HG03064 (cell line): Measurements from ENCODE around the gene BLACAT1.
"Not testable (repeated sequence)": the region's sequence is repeated elsewhere in the genome, so short reads cannot be mapped to it uniquely, and the experiment has no call there.

Experiments used
- ATAC-seq: cut with Tn5 transposase; IDR thresholded peaks from one replicate; pipeline ENCODE4 v1.9.1; 2021; ENCODE audit warnings: low read depth; ENCODE audit not compliant: unreplicated experiment

The BLACAT1 gene

GRCh38 chr1:205442051-205442725, 13.7 kb downstream of the BLACAT1 start:
- no peak for ATAC-seq

DNA sequence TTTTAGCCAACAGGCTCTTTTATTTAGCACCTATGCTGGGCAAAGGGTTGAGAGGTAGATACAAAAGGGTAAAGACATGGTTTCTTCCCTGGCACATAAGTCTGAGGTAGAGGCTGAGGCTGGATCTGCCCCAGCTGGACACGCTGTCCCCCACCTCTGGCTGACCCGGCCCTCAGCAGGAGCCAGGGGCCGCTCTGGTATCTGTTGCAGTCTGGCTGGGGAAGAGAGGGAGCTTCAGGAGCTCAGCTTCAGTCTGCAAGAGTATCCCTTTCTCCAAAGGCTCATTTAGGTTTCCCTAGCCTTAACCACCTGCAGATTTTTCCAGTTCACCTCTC, 14.2 kb downstream of the BLACAT1 start:
- ATAC-seq: no peak

GRCh38 chr1:205441318-205441633, 14.6 kb downstream of the BLACAT1 start:
- no peak for ATAC-seq

DNA sequence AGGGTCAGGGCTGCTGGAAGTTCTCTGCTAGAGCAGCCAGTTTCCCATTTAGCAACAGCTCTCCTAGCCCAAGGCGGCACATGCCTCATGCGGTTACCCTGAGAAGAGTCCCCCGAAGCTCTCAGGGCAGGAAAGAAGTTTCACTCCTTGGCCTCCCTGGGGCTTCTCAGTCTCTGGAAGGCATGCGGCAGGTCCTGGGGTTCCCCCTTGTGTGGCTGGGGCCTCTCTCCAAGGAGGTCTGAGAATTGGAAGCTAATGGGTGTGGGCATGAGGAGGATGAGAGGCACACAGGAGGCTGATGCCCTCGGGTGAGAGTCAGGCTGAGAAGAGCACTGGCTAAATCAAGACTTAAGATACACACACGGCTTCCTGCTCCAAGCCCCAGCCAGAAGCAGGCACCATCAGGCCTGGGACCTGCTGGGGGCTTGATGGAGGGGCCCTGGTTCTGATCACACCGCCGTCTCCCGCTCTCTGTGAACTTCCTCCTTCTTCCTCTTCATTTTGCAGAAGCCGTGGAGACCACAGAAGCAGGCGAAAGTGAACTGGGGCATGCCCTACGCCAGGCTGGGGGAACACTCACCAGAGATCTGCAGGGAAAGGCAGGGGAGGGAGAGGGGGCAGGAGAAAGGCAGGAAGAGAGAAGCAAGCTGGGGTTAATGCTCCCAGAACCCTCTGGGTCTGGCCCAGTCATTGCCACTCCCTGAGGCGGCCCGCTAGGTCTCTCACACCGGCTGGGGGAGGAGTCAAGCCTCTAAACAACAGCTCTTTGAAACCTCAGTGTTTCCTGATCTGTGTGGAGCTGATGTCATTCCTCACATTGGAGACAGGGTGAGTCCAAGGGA, 15.1 kb downstream of the BLACAT1 start:
- peak; percentile 81 for ATAC-seq

DNA sequence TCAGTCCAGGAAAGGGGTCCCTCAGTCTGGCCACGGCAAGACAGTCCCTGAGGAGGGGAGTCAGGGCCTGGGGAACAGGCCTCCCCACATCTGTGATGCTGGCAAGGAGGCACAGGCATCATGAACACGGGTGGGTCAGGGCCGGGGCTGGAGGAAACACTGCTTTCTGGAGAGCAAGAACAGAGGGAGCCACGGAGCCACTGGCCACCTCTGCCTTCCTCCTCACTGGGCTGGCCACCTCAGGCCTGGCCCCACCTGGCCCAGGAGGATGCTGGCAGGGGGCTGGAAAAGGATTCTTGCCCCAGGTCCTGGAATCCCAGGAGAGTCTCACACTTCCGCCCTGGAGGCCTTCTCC, 15.7 kb downstream of the BLACAT1 start:
- ATAC-seq: no peak

DNA sequence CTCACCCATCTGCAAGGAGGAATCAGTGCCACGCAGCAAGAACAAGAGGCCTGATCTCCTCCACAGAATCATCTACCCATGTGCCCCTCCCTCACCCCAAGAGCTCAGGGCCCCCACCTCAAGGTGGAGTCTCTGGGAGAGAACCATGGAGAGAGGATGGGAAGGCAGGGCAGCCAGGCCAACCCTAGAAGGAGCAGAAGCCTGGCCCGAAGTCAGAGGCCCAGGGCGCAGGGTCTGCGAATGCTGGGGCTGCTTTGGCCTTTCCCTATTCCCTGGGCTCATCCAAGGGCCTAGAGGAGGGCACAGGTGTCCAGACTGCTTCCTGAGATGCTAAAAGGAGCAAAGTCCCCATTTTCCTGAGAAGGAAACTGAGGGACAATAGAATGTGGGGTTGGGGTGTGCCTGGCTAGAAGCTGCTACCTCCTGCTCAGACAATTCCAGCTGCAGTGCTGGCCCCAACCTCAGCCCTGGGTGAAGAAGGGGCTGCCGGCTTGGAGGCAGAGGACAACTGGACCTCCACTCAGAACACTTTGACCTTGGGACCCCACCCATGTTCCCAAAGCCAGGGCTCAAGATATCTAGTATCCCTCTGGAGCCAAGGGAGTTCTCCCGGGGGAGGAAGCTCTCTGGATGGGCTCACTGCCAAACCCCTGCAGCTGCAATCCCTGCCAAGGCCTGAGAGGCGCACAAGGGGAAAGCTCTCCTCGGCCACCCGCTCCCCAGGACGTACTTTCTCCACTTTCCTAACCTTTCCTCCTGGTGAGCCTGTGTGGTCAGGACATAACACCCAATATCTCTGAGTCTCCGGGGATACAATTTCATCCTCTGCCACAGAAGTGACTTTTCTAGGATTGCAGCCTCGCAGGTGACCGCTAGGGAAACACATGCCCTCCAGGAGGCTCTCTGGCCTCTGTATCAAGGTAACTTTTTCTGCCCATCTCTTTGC, 17.4 kb downstream of the BLACAT1 start:
- ATAC-seq: no peak

GRCh38 chr1:205437570-205437969, 18.3 kb downstream of the BLACAT1 start:
- ATAC-seq: no peak

- no peak for ATAC-seq
Measured at GRCh38 chr1:205436776-205437410, 19.0 kb downstream of the BLACAT1 start.

- no peak for ATAC-seq
Measured at GRCh38 chr1:205435578-205436573, 20.0 kb downstream of the BLACAT1 start.

DNA sequence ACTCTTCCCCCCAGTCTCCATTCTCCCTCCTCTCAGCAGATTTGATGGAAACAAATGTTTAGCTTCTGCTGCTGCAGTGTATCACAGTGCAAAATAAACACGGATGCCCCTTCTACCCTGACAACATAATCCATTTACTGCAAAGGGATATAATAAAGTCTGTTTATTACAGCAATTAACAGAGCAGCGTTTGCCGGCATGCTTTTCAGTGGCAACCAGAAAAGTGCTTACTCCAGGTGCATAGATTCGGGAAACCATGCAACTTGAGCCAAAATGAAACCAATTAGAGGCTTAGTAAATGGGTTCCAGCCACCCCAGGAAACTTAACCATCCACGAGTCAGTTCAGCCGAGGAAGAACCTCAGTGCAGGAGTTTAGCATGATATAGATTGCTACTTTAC, 21.1 kb downstream of the BLACAT1 start:
- ATAC-seq: no peak

DNA sequence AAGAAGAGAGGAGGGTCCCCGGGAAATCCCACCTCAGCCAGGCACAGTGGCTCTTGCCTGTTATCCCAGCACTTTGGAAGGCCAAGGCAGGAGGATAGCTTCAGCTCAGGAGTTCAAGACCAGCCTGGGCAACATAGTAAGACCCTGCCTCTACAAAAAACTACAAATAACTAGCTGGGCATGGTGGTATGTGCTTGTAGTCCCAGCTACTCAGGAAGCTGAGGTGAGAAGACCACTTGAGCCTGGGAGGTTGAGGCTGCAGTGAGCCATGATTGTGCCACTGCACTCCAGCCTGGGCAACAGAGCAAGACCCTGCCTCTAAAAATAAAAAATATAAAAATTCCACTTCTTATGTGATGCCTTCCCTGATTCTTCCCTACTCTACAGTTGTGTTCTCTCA, 23.2 kb downstream of the BLACAT1 start:
- ATAC-seq: not testable (repeated sequence)

- no peak for ATAC-seq
Measured at GRCh38 chr1:205432116-205432515, 23.7 kb downstream of the BLACAT1 start.

- no peak for ATAC-seq
Measured at GRCh38 chr1:205430696-205431305, 25.0 kb downstream of the BLACAT1 start.

DNA sequence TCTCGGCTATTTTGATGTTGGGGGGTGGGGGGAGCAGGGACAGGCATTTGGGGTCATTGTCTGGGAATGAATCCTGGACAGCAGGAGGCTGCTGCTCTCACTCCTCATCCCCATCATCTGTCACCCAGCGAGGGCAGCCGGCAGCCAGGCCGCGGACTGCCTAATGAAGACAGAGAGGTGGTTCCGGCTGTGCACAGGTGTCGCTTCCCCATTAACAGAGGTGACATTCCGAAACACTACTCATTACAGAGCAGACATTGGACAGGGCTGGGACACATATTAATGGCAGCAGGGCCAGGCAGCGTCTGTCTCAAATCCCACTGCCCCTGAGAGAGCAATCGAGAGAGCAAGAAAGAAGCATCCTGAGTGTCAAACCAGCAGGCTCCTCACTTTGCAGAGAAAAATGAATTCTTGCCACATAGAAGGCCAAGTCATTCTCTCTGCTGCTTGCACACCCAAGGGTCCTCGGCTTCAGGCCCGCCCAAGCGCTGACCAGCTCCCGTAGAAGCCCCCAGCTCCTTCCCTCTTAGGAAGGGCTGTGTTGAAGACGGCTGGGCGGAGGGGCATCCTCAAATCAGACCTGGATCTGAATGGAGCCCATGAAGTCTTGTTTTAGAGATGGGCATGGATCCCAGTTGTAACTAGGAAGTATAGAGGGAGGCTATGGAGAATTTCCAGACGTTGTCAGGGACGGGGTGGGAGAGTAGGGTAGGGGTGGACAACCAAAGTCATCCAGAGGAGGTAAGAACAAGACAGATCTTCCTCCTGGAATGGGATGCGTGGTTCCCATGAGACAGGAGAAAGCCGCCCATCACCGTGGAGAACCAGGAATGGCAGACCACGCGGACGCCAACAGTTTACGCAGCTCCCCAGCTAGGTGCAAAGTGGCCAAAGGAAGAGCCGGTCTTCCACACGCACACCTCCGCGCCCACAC, 25.8 kb downstream of the BLACAT1 start:
- no peak for ATAC-seq

DNA sequence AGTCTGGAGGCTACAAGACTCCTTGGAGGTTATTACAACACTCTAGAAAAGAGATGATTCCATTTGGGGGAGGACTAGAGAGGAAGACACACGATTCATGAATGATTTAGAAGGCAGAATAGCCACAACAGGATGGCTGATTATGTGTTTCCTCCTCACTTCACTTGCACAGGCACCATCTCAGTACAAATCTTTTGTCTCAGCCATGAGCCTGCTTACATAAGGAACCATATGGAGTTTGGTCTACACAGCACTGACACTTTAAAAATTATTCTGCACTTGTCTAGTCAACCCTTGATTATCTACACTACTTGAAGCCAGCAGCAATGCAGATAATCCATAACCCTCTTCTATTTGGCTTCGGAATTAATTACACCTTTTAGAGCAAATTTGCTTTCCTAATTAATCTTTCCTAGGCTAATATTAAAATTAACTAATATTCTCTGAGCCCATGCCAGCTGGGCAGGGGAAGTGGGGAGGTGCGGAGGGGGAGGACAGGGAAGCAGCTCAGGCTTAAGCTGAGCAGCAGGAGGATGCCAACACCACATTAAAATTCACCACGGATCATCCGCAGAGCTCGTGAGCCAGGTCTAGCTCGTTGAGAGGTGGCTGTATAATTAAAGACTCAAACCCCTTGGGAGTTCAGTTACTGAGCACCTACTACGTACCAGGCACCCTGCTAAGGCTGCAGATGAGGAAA, 30.8 kb downstream of the BLACAT1 start:
- ATAC-seq: no peak

DNA sequence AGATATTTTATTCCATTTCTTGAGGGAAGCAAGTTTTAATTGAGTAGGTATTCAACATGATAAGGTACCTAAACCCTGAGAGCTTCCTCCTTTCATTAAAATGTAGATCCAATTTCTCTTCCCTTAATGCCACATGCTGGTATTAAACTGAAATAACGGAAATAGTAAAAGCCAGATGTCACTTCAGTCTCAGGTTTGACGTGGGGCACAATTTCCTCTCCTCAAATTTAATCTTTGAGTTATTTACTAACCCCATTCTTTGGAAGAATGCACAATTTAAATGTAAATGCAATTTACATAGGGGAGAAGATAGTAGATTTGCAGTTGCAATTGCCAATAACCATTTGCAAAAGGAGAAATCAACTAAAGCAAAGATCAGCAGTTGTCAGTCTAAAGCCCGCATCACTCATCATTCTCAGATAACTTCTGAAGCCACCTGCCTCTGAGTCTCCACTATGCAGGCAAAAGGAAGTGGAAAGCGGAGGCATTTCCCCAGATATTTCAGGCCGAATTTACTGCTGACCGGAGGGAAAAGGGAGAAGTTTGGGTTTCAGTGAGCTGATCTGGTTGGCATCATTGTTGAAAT, 31.9 kb downstream of the BLACAT1 start:
- ATAC-seq: no peak

- ATAC-seq: no peak
Measured at GRCh38 chr1:205422993-205423642, 32.7 kb downstream of the BLACAT1 start.
